ENCODE results near the gene SNAPC4.

- TF ChIP-seq, protein P1, sequence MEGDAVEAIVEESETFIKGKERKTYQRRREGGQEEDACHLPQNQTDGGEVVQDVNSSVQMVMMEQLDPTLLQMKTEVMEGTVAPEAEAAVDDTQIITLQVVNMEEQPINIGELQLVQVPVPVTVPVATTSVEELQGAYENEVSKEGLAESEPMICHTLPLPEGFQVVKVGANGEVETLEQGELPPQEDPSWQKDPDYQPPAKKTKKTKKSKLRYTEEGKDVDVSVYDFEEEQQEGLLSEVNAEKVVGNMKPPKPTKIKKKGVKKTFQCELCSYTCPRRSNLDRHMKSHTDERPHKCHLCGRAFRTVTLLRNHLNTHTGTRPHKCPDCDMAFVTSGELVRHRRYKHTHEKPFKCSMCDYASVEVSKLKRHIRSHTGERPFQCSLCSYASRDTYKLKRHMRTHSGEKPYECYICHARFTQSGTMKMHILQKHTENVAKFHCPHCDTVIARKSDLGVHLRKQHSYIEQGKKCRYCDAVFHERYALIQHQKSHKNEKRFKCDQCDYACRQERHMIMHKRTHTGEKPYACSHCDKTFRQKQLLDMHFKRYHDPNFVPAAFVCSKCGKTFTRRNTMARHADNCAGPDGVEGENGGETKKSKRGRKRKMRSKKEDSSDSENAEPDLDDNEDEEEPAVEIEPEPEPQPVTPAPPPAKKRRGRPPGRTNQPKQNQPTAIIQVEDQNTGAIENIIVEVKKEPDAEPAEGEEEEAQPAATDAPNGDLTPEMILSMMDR (IDR thresholded peaks at IDR 0.05), result no peak
- TF ChIP-seq POLR2A (IDR thresholded peaks at IDR 0.05), result no peak
Observed at GRCh38 chr9:136394312-136395019, 5.5 kb downstream of the SNAPC4 start.

Measured in testis (tissue), 2 donors.